HCT116 (cell line): ENCODE measurements around the gene CTDNEP1. TPM values are rescaled to one million over a fixed set of nuclear protein-coding genes. Genes with fewer than 3 reads are reported as not detected.

Experiments used
- ATAC-seq: fragments of 200-7000 bp; cut with Tn5 transposase; 2 replicates; pipeline ENCODE4 v1.9.1; 2020; ENCODE audit warnings: mild to moderate bottlenecking, moderate library complexity
- BruUV-seq: library from RNA; stranded (reverse); fragments of 400-500 nt; replicated peaks from 2 replicates; lab custom pipeline; 2021; lab: Mats Ljungman, UMichigan
- CTCF ChIA-PET: fragments of 300-600 bp; sonication (Branson Sonifier 250); formaldehyde crosslinking; loops from one replicate; lab custom pipeline; 2021; ENCODE audit warnings: antibody characterized with exemption; lab: Charles Lee
- POLR2A ChIA-PET: fragments of 300-600, 350-600 bp; sonication (Branson Sonifier 250); formaldehyde crosslinking; loops from one replicate; lab custom pipeline; 2021; ENCODE audit warnings: antibody characterized with exemption; lab: Charles Lee
- RAD21 ChIA-PET, 2 experiments: fragments of 300-600 bp; sonication (Branson Sonifier 250); formaldehyde crosslinking; loops; one replicate each; lab custom pipeline; 2023; ENCODE audit warnings: low total read pairs in 2 of 2; ENCODE audit not compliant: uncharacterized antibody in 2 of 2, unreplicated experiment in 2 of 2, low non-redundant PET in 1 of 2; lab: Charles Lee
- DNase-seq: peaks from one replicate; pipeline ENCODE4 v3.0.0-alpha.2; 2010; ENCODE audit warnings: low read depth, low spot score
- H2AFZ ChIP-seq: fragments of 200-600 bp; shearing (Covaris generic), sonication (generic); 2 replicates; pipeline ENCODE4 v1.6.1; 2017; ENCODE audit warnings: low read depth, mixed run types, mixed read lengths, antibody characterized with exemption, low read length; ENCODE audit not compliant: poor library complexity, severe bottlenecking
- H3K27ac ChIP-seq: 2 replicates; pipeline ENCODE4 v1.5.1; 2012; ENCODE audit warnings: low read depth, low read length
- H3K27me3 ChIP-seq: fragments of 200-600 bp; sonication (generic); 2 replicates; pipeline ENCODE4 v1.6.1; 2016; ENCODE audit warnings: mixed run types, low read length, mixed read lengths; ENCODE audit not compliant: insufficient read depth
- H3K36me3 ChIP-seq, 2 experiments: fragments of 200-500 bp in 1 of 2; fragments of 200-600 bp in 1 of 2; sonication (Bioruptor generic) in 1 of 2; sonication (generic) in 1 of 2; 2 replicates each; pipeline versions ENCODE4 v1.5.1 to v1.6.1; 2014 to 2016; ENCODE audit warnings: low read length in 2 of 2, inconsistent platforms in 1 of 2, mixed read lengths in 1 of 2, mixed run types in 1 of 2; ENCODE audit not compliant: insufficient read depth in 2 of 2, control insufficient read depth in 1 of 2
- H3K4me1 ChIP-seq, 2 experiments: fragments of 200-600 bp in 1 of 2; sonication (generic) in 1 of 2; 2 replicates each; pipeline versions ENCODE4 v1.5.1 to v1.6.1; 2012 to 2017; ENCODE audit warnings: low read length in 2 of 2, inconsistent platforms in 1 of 2, mild to moderate bottlenecking in 1 of 2, mixed read lengths in 1 of 2, mixed run types in 1 of 2, moderate library complexity in 1 of 2; ENCODE audit not compliant: insufficient read depth in 2 of 2, control insufficient read depth in 1 of 2
- H3K4me2 ChIP-seq: fragments of 200-600 bp; sonication (generic); 2 replicates; pipeline ENCODE4 v1.6.1; 2017; ENCODE audit warnings: mixed run types, low read length, mixed read lengths
- H3K4me3 ChIP-seq, 2 experiments: fragments of 200-600 bp in 1 of 2; sonication (generic) in 1 of 2; replicated peaks in 1 of 2; 2 replicates each; pipeline ENCODE4 v1.5.1; 2011 to 2016; ENCODE audit warnings: low read length in 2 of 2, control low read depth in 1 of 2, low read depth in 1 of 2, mild to moderate bottlenecking in 1 of 2, mixed read lengths in 1 of 2, mixed run types in 1 of 2
- H3K79me2 ChIP-seq: fragments of 200-600 bp; sonication (generic); 2 replicates; pipeline ENCODE4 v1.6.1; 2017; ENCODE audit warnings: mild to moderate bottlenecking, mixed run types, low read length, moderate library complexity, mixed read lengths; ENCODE audit not compliant: insufficient read depth
- H3K9ac ChIP-seq: fragments of 200-600 bp; sonication (generic); 2 replicates; pipeline ENCODE4 v1.6.1; 2016; ENCODE audit warnings: low read length, mixed read lengths
- H3K9me2 ChIP-seq: fragments of 200-600 bp; sonication (generic), shearing (Covaris generic); 2 replicates; pipeline ENCODE4 v1.6.1; 2017; ENCODE audit warnings: mixed run types, mild to moderate bottlenecking, moderate library complexity; ENCODE audit not compliant: insufficient read depth
- H3K9me3 ChIP-seq, 2 experiments: fragments of 200-500 bp in 1 of 2; fragments of 200-600 bp in 1 of 2; sonication (Bioruptor generic) in 1 of 2; sonication (generic) in 1 of 2; 2 replicates each; pipeline ENCODE4 v1.6.1; 2014 to 2017; ENCODE audit warnings: low read length in 2 of 2, mixed read lengths in 2 of 2, inconsistent platforms in 1 of 2, low read depth in 1 of 2, mild to moderate bottlenecking in 1 of 2, mixed run types in 1 of 2, moderate library complexity in 1 of 2; ENCODE audit not compliant: control insufficient read depth in 1 of 2, insufficient read depth in 1 of 2
- H4K20me1 ChIP-seq: fragments of 200-600 bp; sonication (generic), shearing (Covaris generic); 2 replicates; pipeline ENCODE4 v1.6.1; 2017; ENCODE audit warnings: mixed run types, mild to moderate bottlenecking, moderate library complexity; ENCODE audit not compliant: insufficient read depth
- ATF3 ChIP-seq: IDR thresholded peaks from 2 replicates; pipeline ENCODE4 v1.6.1; 2012
- CBX3 ChIP-seq: IDR thresholded peaks from 2 replicates; pipeline ENCODE4 v1.6.1; 2012; ENCODE audit warnings: low read depth
- CEBPB ChIP-seq: IDR thresholded peaks from 2 replicates; pipeline ENCODE4 v1.6.1; 2012; ENCODE audit warnings: low read depth
- CTCF ChIP-seq, 3 experiments: fragments of 200-600 bp in 1 of 3; sonication (generic) in 1 of 3; IDR thresholded peaks in 2 of 3; conservative IDR thresholded peaks in 1 of 3; 2 replicates each; pipeline ENCODE4 v1.5.1; 2012 to 2017; ENCODE audit warnings: low read depth in 2 of 3, low read length in 2 of 3, antibody characterized with exemption in 1 of 3, borderline replicate concordance in 1 of 3, control low read depth in 1 of 3, mild to moderate bottlenecking in 1 of 3, mixed read lengths in 1 of 3, mixed run types in 1 of 3, moderate library complexity in 1 of 3; ENCODE audit not compliant: insufficient read depth in 1 of 3
- EGR1 ChIP-seq: IDR thresholded peaks from 2 replicates; pipeline ENCODE4 v1.6.1; 2012; ENCODE audit warnings: low read depth
- EZH2 ChIP-seq: fragments of 200-600 bp; sonication (generic); IDR thresholded peaks from 2 replicates; pipeline ENCODE4 v1.6.1; 2017; ENCODE audit warnings: antibody characterized with exemption, mixed run types
- EZH2phosphoT487 ChIP-seq: fragments of 200-600 bp; IDR thresholded peaks from 2 replicates; pipeline ENCODE4 v1.6.1; 2018; ENCODE audit warnings: antibody characterized with exemption, borderline replicate concordance
- FOSL1 ChIP-seq: IDR thresholded peaks from 2 replicates; pipeline ENCODE4 v1.6.1; 2012; ENCODE audit warnings: low read depth
- MAX ChIP-seq: IDR thresholded peaks from 2 replicates; pipeline ENCODE4 v1.6.1; 2012
- POLR2AphosphoS5 ChIP-seq: IDR thresholded peaks from 2 replicates; pipeline ENCODE4 v1.6.1; 2011; ENCODE audit warnings: mild to moderate bottlenecking, low read depth, low read length, moderate library complexity
- RAD21 ChIP-seq: IDR thresholded peaks from 2 replicates; pipeline ENCODE4 v1.6.1; 2012; ENCODE audit warnings: low read depth, mild to moderate bottlenecking
- REST ChIP-seq: IDR thresholded peaks from 2 replicates; pipeline ENCODE4 v1.6.1; 2012; ENCODE audit warnings: low read depth
- SIN3A ChIP-seq: IDR thresholded peaks from 2 replicates; pipeline ENCODE4 v1.6.1; 2012; ENCODE audit warnings: low read depth
- SP1 ChIP-seq: IDR thresholded peaks from 2 replicates; pipeline ENCODE4 v1.6.1; 2012; ENCODE audit warnings: low read depth
- ZBTB33 ChIP-seq: IDR thresholded peaks from 2 replicates; pipeline ENCODE4 v1.6.1; 2011; ENCODE audit warnings: mild to moderate bottlenecking, low read length, moderate library complexity; ENCODE audit not compliant: insufficient replicate concordance; ENCODE audit errors: extremely low read depth
- ZNF274 ChIP-seq: fragments of 200-500 bp; sonication (Bioruptor generic); IDR thresholded peaks from 2 replicates; pipeline ENCODE4 v1.6.1; 2014; ENCODE audit warnings: mild to moderate bottlenecking, low read depth, low read length, inconsistent platforms
- intact Hi-C: fragments of 100-400 bp; cut with micrococcal nuclease; formaldehyde crosslinking; loops from 2 replicates; pipeline ENCODE4 v1.10.0; 2022
- total RNA-seq: library from RNA; stranded (reverse); gene quantifications from one replicate; pipeline ENCODE4 v1.2.1, GENCODE V29; 2021; ENCODE audit not compliant: unreplicated experiment

Gene CTDNEP1
- total RNA-seq, 1 experiment from 2014 or later, result 143 TPM

GRCh38 chr17:7218166-7218565, 33.4 kb downstream of the CTDNEP1 start:
- ATAC-seq (no peak), DNase-seq (no peak)
- no peak overlapping the region for H3K4me3 ChIP-seq
- H3K9me2 ChIP-seq, result no peaks in the 10 kb centered on the region
- H3K27me3 ChIP-seq, result no peaks in the 10 kb centered on the region
- peaks cover 8 to 22% of the 10 kb centered on the region in 2 experiments; a peak in 3 of 4 replicates for H3K36me3 ChIP-seq
- RAD21 ChIA-PET, result no interaction called here
- H3K27ac ChIP-seq, result peak overlapping the region; percentile 12; the same call in 1 of the 2 replicates
- TF ChIP-seq POLR2AphosphoS5 (no peak), MAX (no peak), CBX3 (no peak), EZH2 (no peak), RAD21 (no peak), REST (no peak), ATF3 (no peak), EGR1 (no peak), CEBPB (no peak), ZNF274 (no peak), CTCF (IDR thresholded peaks at IDR 0.05 in 2 of 3, conservative IDR thresholded peaks at IDR 0.05 in 1 of 3; ENCODE audit: borderline replicate concordance in 1 of 3, insufficient read depth in 1 of 3, low read depth in 2 of 3, low read length in 2 of 3) (no peak), SIN3A (no peak), ZBTB33 (no peak), SP1 (no peak), EZH2phosphoT487 (no peak), FOSL1 (no peak)
- H3K4me1 ChIP-seq, result peaks cover 14 to 70% of the 10 kb centered on the region in 2 experiments; a peak in 3 of 4 replicates
- H3K9me3 ChIP-seq, result no peaks in the 10 kb centered on the region
- CTCF ChIA-PET, result interaction anchor here (0.9 to 1.4 kb wide), 2 partner anchors 78 to 172 kb away, joined by 3 to 4 read pairs; no protein-coding TSS in a partner anchor
- H4K20me1 ChIP-seq, result no peaks in the 10 kb centered on the region
- H2AFZ ChIP-seq, result no peak overlapping the region
- BruUV-seq, result no TSS peak
- no peak overlapping the region; the same call in 1 of the 2 replicates for H3K9ac ChIP-seq
- H3K79me2 ChIP-seq, result peaks cover 30% of the 10 kb centered on the region
- intact Hi-C loops, result no loop called here
- POLR2A ChIA-PET, result interaction anchor here (2.8 to 3.2 kb wide), 2 partner anchors 19 to 24 kb away, joined by 13 to 19 read pairs; partner anchors contain the start of gene GABARAP
- H3K4me2 ChIP-seq, result peak overlapping the region; percentile 53; the same call in 1 of the 2 replicates
